ENCODE data around the gene COPG2. TPM values are rescaled to one million over a fixed set of nuclear protein-coding genes. Genes with fewer than 3 reads are reported as not detected.
"Not testable (repeated sequence)": the region's sequence is repeated elsewhere in the genome, so short reads cannot be mapped to it uniquely, and the experiment has no call there.

Gene COPG2
- total RNA-seq, 2 experiments from 2014 or later, result 23.0 TPM

DNA sequence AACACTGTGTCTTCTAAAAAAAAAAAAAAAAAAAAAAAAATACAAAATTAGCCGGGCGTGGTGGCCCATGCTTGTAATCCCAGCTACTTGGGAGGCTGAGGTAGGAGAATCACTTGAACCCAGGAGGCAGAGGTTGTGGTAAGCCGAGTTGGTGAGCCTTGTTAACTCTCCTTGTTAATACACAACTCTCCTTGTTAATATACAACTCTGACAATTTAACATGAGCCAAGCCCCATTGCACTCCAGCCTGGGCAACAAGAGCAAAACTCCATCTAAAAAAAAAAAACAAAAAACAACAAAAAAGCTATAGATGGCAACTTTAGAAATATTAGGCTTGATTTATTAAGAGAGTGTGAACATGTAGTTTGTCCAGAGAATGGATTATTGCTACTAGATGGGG lies 156.5 kb downstream of the COPG2 start:
- not testable (repeated sequence) for H3K27ac Mint-ChIP-seq, H3K9me3 Mint-ChIP-seq, H3K4me3 Mint-ChIP-seq, H3K36me3 Mint-ChIP-seq, H3K4me1 Mint-ChIP-seq, DNase-seq, H3K27me3 Mint-ChIP-seq

DNA sequence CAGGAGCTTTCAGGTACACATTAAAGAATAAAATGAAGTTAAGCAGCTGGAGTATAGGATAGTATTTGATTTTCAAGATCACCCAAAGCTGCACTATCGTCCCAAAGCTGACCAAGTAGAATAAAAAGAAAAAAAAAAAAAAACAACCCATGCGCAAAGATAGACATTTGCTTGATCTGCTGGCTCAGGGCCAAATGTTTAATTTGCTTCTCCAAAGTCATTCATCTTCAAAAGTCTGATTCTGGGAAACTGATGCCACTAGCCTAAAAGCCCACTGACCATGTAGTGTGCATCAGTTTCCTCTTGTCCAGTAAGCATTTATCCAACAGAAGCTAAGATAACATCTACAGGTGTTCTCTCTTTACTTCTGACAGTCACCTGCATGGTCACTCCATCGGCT lies 162.2 kb downstream of the COPG2 start:
- no peak for DNase-seq
- Mint-ChIP-seq H3K9me3 (no peaks in the 10 kb centered on the region), H3K4me1 (no peaks in the 10 kb centered on the region), H3K4me3 (no peak overlapping the region), H3K36me3 (peaks cover 13% of the 10 kb centered on the region), H3K27ac (no peak overlapping the region), H3K27me3 (no peaks in the 10 kb centered on the region)

DNA sequence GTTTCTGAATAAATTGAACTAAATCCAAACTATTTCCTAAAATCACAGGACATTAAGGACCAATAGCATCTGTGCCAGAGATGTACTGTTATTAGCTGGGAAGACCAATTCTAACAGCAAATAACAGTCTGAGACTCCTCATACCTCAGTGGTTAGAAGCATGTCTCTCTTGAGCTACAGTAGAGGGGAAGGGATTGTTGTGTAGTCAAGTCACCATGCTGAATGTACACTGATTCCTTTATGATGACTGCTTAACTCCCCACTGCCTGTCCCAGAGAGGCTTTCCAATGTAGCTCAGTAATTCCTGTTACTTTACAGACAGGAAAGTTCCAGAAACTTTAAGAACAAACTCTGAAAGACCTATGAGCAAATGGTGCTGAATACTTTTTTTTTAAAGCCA lies 162.8 kb downstream of the COPG2 start:
- H3K27me3 Mint-ChIP-seq, result no peaks in the 10 kb centered on the region
- H3K4me3 Mint-ChIP-seq, result no peak overlapping the region
- H3K27ac Mint-ChIP-seq, result no peak overlapping the region
- DNase-seq, result no peak
- H3K9me3 Mint-ChIP-seq, result no peaks in the 10 kb centered on the region
- peaks cover 4% of the 10 kb centered on the region for H3K4me1 Mint-ChIP-seq
- peaks cover 13% of the 10 kb centered on the region for H3K36me3 Mint-ChIP-seq

DNA sequence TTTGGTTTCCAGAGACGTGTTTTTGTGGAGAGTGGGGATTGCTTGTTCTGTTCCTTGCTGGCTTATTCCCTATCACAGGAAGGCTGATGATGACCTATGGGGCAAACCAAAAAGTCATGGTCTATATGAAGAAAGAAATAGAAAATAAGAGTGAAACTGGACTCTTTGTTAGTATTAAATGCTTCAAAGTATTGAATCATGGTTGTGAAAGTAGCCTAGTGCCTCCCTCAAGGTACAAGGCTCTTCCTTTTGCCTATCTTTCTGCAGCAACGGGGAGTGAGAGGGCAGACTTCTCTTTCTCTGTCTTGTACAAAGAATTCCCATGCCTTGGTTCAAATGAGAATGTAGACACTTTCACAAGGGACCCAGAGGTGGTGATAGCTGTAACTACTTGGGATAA lies 167.6 kb downstream of the COPG2 start:
- Mint-ChIP-seq H3K27me3 (no peaks in the 10 kb centered on the region), H3K36me3 (peaks cover 16% of the 10 kb centered on the region), H3K4me1 (peaks cover 6% of the 10 kb centered on the region), H3K4me3 (no peak overlapping the region), H3K9me3 (no peaks in the 10 kb centered on the region), H3K27ac (no peak overlapping the region)
- DNase-seq, result no peak

DNA sequence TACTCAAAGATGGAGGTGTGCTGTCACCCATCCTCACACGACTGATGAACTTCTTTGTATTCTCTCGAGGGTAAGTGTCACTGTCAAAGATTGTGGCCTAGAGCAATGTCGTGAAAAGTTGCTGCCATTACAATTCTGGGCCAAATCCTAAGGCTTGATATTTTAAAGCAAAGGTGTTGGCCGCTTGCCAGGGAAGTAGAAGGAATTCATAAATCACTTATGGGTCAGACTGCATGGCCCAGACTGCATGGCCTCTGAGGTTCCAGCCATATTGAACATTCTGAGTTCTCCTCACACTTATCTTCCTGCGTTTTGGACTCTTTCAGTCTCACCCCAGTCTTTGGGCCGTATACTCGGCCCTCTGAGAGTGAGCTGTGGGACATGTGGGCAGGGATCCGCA lies 168.1 kb downstream of the COPG2 start:
- peaks cover 6% of the 10 kb centered on the region for H3K4me1 Mint-ChIP-seq
- H3K36me3 Mint-ChIP-seq, result peaks cover 16% of the 10 kb centered on the region
- no peak for DNase-seq
- no peaks in the 10 kb centered on the region for H3K9me3 Mint-ChIP-seq
- no peak overlapping the region for H3K4me3 Mint-ChIP-seq
- no peak overlapping the region for H3K27ac Mint-ChIP-seq
- no peaks in the 10 kb centered on the region for H3K27me3 Mint-ChIP-seq

DNA sequence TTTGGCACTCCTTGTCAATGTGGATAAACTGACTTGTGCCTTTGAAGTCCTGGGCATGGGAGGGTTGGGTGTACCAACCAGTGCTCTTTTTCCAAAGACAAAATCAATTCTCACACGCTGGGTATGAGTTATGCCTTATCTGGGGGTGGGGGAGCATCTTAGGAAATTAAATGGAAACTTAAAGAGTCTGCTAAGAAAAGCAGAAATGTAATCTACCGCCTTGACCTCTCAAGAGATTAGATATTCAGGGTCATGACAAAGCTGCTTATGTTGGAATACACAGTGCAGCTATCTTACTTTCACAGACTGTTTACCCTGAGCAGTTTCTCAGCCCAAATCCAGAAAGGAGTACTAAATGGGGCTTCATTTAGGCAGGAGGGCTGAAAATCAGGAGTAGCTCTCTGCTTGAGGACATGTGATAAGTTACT lies 174.1 kb downstream of the COPG2 start:
- no peak overlapping the region for H3K4me3 Mint-ChIP-seq
- H3K36me3 Mint-ChIP-seq, result peaks cover 11% of the 10 kb centered on the region
- H3K27ac Mint-ChIP-seq, result no peak overlapping the region
- no peak for DNase-seq
- H3K4me1 Mint-ChIP-seq, result peaks cover 7% of the 10 kb centered on the region
- H3K9me3 Mint-ChIP-seq, result peaks cover 2% of the 10 kb centered on the region
- peaks cover 17% of the 10 kb centered on the region for H3K27me3 Mint-ChIP-seq

DNA sequence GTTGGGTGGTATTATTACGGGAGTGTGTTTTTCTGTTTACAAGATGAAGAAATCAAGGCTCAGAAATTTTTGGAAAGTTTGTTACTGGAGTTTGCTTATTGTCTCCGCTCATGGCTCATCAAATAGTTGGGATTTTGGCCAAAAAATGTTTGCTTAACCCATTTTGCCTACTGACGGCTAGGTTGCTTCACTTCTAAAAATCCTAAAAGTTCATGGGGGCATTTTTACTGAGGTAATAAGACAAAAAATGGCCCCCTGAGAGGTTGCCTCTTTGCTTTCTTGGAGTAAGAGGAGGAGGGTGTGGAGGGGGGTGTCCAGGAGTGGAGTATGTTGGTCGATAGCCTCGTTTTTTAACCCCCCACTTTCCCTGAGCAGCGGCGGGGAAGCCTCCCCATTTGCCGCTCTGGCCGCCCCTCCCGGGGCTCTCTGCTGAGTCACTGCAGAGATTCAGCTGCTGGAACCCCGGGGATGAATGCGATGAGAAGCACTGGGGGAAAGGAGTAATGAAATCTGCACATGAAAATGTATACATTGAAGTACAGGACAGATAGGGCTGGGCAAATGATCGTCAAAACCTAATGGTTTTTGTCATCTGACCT lies 175.2 kb downstream of the COPG2 start:
- Mint-ChIP-seq H3K27ac (no peak overlapping the region), H3K36me3 (peaks cover 11% of the 10 kb centered on the region), H3K4me3 (peak overlapping the region; percentile 75), H3K27me3 (peaks cover 17% of the 10 kb centered on the region), H3K9me3 (peaks cover 2% of the 10 kb centered on the region), H3K4me1 (peaks cover 7% of the 10 kb centered on the region)
- DNase-seq, result no peak

DNA sequence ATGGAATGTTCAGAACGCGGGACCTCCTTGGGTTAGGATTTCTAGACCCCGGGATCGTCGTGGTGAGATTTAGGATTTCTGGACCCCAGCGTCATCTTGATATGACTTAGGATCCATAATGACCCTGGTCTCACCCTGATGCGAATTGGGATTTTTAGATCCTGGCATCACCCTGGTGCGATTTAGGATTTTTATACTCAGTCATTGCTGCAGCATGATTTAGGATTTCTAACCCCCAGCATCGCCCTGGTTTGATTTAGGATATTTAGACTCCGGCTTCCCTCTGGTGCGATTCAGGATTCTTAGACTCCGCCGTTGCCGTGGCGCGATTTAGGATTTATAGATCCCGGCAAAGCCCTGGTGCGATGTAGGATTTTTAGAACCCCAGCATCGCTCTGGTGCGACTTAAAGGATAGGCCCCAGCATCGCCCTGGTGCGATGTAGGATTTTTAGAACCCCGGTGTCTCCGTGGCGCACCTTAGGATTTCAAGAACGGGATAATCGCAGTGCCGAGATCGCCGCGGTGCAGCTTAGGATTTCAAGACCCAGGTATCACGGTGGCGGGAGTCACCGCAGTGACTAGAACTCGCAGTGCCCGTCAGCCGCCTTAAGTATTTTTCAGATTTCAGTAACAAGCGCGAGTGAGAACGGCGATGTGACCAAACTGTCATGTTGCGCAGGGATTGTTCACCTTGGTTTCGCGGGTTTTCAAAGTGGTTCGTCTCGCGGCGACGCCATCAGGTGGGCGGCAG lies 175.8 kb downstream of the COPG2 start:
- DNase-seq, result no peak
- H3K4me1 Mint-ChIP-seq, result peaks cover 7% of the 10 kb centered on the region
- peaks cover 17% of the 10 kb centered on the region for H3K27me3 Mint-ChIP-seq
- H3K4me3 Mint-ChIP-seq, result peak overlapping the region; percentile 75
- peaks cover 11% of the 10 kb centered on the region for H3K36me3 Mint-ChIP-seq
- no peak overlapping the region for H3K27ac Mint-ChIP-seq
- peaks cover 2% of the 10 kb centered on the region for H3K9me3 Mint-ChIP-seq

DNA sequence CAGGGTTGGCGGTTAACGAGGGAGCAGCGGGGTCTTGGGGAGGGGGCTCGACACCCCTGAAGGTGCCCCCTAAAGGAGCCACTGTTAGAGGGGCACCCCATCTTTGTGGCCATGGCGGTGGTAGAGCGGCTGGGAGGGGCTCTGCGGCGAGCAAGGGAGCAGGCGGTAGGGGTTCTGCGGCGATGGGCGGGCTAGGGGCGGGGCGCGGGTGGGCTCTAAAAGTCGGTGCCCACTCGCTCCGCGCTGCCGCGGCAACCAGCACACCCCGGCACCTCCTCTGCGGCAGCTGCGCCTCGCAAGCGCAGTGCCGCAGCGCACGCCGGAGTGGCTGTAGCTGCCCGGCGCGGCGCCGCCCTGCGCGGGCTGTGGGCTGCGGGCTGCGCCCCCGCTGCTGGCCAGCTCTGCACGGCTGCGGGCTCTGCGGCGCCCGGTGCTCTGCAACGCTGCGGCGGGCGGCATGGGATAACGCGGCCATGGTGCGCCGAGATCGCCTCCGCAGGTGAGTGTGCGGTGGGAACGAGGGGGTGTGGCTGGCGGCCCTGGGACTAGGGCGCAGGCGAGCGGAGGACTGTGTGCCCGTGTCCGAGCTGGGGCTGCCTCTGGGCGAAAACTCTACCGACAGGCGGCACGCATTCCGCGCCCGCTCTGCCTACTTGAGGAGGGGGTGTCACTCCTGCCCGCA lies 176.6 kb downstream of the COPG2 start, which contains the start of gene MEST:
Gene MEST (plus strand): TSS at position 245 of the 682 bp plus-strand sequence. CDS start 229 bp downstream, at position 474.
- H3K4me1 Mint-ChIP-seq, result peaks cover 10% of the 10 kb centered on the region
- H3K27ac Mint-ChIP-seq, result no peak within 1 kb of the TSS
- peaks cover 17% of the 10 kb centered on the region for H3K27me3 Mint-ChIP-seq
- DNase-seq, result peak; percentile 35
- peaks cover 10% of the 10 kb centered on the region for H3K36me3 Mint-ChIP-seq
- peaks cover 2% of the 10 kb centered on the region for H3K9me3 Mint-ChIP-seq
- H3K4me3 Mint-ChIP-seq, result peak within 1 kb of the TSS; percentile 75

DNA sequence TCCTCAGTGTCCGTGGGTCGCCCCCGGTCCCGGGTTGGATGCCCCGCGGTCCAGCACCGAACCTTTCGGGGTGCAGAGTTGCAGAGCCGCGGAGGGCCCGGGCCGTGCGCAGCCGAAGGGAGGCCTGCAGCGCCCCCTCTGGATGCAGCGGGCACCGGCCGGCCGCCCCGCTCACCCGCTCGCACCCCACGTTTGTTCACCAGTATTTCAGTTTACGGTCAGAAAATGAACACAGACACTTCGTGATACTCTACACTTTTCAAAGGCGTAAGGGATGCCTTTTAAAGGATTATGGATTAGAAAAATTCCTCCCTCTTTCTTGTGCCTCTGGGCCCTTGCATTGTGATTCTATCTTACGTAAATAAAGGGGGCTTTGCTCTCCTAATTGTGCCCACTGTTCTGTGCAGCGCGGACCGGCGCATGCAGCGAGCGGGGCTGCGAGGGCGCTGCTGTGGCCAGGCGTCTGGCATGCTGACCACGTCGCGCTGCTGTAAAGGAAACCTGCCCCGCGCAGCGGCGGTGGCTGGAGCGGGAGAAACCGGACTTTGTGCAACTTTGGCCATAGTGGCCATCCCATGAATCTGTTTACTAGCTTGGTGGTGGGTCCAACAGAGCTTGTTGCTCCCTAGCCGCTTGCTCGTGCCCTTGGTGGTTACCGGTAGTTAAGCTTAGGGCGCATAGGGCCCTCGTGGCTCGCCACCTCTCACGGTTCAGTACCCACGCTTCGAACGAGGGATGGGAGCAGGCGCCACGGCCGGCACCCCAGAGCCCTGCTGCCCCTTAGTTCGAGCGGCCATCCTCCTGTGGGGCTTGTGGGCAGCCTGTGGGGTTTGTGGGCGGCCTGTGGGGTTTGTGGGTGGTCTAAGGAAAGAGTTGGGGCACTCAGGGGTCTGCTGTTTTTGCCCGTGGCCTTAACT lies 177.4 kb downstream of the COPG2 start:
- peaks cover 17% of the 10 kb centered on the region for H3K27me3 Mint-ChIP-seq
- H3K27ac Mint-ChIP-seq, result no peak overlapping the region

DNA sequence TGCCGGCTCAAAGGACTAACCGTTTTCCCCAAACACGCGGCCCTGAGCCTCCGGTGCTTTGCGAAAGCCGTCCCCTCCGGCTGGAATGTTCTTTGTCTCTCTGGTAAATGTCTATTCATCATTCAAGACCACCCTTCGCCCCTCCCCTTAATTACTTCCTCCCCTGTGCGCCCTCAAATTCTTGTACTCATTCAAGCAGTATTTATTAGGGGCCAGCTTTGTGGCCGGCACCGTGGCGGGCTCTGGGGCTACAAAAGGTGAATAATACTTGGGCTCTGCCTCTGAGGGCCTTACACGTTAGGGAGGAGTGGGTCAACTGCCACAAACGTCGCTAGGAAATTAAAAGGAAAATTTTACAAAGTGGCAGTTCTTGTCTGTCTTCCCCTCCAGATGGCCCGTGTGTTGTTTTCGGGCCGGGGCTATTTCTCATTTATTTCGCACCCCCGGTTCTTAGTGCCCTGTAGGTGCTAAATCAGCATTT lies 178.2 kb downstream of the COPG2 start:
- no peak overlapping the region for H3K27ac Mint-ChIP-seq
- H3K27me3 Mint-ChIP-seq, result peaks cover 21% of the 10 kb centered on the region

More for the DNA sequence above, 177.4 kb downstream of the COPG2 start:
- H3K36me3 Mint-ChIP-seq, result peaks cover 8% of the 10 kb centered on the region
- H3K9me3 Mint-ChIP-seq, result peaks cover 2% of the 10 kb centered on the region
- H3K4me1 Mint-ChIP-seq, result peaks cover 16% of the 10 kb centered on the region
- peak; percentile 62 for DNase-seq
- H3K4me3 Mint-ChIP-seq, result peak overlapping the region; percentile 73

DNA sequence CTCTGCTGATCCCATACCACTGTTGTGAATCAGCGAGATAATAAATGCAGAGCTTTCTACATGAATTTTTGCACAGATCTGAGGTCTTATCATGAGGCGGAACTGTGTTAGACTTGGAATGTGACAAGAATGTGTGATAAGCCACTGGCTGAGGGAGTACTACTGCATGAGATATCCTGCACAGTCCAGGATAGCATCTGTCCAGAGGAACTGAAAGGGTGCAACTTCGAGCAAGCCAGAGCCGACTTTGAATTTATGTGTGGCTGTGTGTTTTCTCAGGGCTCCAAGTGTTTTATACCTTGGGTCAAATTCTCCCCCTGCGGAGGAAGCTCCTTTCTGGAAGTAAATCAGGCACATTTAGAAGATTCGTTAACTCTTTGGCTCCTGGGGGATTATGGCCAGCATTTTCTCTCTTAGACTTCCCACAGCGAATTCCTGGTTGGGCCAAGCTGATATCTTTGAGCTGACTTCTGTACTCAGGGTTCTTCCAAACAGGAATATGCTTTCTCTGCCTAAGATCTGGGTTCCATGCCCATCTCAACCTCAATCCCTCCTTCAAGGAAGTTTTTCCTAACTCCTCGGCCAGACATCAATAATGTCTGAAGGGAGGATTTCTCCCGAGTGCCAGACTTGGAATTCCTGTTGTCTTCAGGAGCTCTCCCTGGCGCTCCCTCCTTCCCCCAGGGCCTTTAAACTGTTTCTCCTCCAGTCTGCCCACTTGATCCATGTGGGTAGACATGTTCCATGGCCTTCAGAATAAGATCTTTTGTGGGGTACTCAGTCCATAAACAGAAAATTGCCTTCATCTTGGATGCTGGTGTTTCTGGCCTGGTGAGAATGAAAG lies 179.2 kb downstream of the COPG2 start:
- Mint-ChIP-seq H3K9me3 (peaks cover 2% of the 10 kb centered on the region), H3K36me3 (peaks cover 8% of the 10 kb centered on the region)

More for the DNA sequence above, 178.2 kb downstream of the COPG2 start:
- Mint-ChIP-seq H3K4me1 (peaks cover 22% of the 10 kb centered on the region), H3K36me3 (peaks cover 8% of the 10 kb centered on the region), H3K4me3 (no peak overlapping the region), H3K9me3 (peaks cover 2% of the 10 kb centered on the region)
- no peak for DNase-seq

DNA sequence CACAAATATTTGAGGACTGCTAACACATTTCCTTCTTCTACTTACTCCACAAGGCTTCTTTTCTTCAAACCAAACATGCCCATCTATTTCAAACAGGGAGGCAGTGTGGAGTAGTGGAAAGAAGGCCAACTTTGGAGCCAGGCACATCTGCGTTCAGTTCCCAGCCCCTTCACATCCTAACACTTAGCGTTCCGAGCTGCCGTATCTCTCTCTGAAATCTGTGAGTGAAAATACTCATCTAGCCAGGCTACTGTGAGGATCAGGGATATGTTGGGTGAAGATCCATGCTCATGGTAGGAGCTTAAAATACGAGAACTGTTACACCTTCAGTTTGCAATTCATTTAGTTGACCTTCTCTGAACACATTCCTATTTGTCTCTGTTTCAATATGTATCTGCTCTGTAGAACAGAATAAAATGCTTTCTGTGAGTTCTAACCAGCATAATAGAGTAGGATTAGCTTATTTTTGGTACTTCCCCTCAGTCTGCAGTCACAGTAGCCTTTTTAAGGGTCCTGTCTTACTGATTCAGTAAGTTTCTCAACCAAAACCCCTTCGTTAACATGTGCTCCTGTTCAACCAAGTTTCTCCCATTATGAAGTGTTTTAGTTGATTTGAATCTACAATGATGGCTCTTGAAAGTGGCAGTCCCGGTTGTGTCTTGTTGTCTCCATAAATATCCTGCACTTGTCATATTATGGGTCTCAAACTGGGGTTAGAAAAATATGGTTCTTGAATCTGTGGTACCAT lies 180.0 kb downstream of the COPG2 start:
- no peak overlapping the region for H3K27ac Mint-ChIP-seq
- H3K4me3 Mint-ChIP-seq, result no peak overlapping the region
- peaks cover 8% of the 10 kb centered on the region for H3K36me3 Mint-ChIP-seq
- H3K27me3 Mint-ChIP-seq, result peaks cover 17% of the 10 kb centered on the region
- DNase-seq, result no peak
- H3K9me3 Mint-ChIP-seq, result peaks cover 2% of the 10 kb centered on the region
- peaks cover 25% of the 10 kb centered on the region for H3K4me1 Mint-ChIP-seq

More for the DNA sequence above, 179.2 kb downstream of the COPG2 start:
- Mint-ChIP-seq H3K4me1 (peaks cover 25% of the 10 kb centered on the region), H3K27ac (no peak overlapping the region), H3K27me3 (peaks cover 21% of the 10 kb centered on the region), H3K4me3 (no peak overlapping the region)
- no peak for DNase-seq
